GM18526 (cell line): Measurements from ENCODE around the gene WDFY2.

Source experiments
- POLR2A ChIP-seq: IDR thresholded peaks from 3 replicates; pipeline ENCODE4 v1.6.1; 2011; ENCODE audit not compliant: insufficient read length; ENCODE audit errors: extremely low read depth

Gene WDFY2

GRCh38 chr13:51739027-51739764 is 154.9 kb downstream of the WDFY2 start:
- TF ChIP-seq POLR2A: no peak

GRCh38 chr13:51740698-51741097 is 156.4 kb downstream of the WDFY2 start:
- no peak for TF ChIP-seq POLR2A

- no peak for TF ChIP-seq POLR2A
Observed at GRCh38 chr13:51742031-51742430, 157.8 kb downstream of the WDFY2 start.

DNA sequence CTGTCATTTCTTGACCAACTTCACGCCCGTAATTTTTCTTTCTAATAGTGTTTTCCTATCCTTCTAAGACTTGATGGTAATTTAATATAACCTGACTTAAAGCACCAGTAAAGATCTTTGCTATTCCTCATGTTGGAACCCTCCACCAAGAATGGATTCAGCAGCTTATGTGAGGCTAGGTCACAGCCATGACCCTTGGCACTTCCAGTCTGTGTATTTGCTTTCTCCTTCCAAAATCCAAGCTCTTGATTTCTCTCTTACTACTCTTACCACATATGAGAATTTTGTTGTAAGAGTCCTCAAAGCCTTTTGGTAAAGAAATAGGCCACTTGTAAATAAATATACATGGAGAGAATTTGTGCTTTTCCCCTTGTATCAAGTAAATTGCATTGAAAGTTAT is 158.3 kb downstream of the WDFY2 start:
- TF ChIP-seq POLR2A: no peak

GRCh38 chr13:51745243-51745642 is 161.0 kb downstream of the WDFY2 start:
- no peak for TF ChIP-seq POLR2A

- TF ChIP-seq POLR2A: no peak
Observed at GRCh38 chr13:51746802-51747201, 162.5 kb downstream of the WDFY2 start.

DNA sequence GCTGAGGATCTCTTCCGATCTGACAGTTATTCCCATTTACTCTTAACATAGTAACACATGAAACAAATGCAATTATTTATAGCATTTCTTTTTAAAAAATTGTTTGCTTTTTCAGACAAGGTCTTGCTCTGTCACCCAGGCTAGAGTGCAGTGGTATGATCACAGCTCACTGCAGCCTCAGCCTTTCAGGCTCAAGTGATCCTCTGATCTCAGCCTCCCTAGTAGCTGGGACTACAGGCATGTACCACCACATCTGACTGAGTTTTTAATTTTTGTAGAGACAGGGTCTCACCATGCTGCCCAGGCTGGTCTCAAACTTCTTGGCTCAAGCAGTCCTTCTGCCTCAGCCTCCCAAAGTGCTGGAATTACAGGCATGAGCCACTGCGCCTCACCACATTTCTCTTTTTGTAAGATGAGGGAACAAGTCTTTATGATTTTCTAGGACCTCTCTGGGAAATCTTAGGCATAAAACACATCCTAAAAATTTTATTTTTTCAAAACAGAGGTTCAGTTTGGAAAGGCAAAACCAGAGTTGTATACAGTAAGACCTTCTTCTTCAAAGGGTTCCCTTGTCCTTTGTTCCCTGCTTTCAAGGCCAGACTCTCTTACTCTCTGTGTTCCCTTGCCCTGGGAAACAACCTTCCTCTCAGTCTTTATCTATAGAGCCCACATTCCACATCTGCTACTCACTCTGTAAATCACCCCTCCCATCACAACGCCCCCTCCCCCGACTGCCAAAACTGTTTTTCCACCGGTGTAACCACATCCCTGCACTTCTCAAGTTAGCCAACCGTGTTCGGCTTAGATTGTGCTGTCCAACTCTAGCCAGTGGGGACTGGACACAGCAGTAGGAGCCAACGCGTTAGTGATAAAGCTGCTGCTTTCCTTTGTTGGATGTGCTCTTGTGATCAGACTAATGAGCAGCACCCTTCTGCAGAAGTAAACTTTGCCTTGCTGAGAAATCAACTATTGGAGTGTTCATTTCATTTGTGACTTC is 163.5 kb downstream of the WDFY2 start:
- no peak for TF ChIP-seq POLR2A

DNA sequence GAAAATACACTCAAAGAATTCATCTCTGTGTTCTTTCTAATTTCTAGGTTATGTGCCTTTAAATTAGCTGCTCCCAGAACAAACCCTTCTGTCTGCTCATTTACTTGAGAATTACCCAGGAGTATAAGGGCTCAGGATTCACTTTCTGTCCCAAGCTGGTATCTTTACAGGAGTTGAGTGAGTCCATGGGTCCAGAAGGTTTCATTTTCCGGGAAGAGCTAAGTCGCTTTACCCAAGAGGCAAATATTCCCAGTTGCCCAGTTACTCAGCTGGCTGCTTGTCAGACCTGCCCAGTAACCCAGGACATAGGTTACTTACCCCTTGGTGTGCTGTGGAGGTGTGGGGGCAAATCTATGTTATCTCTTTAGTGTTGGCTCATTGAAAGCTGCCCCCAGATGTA is 172.4 kb downstream of the WDFY2 start:
- TF ChIP-seq POLR2A: no peak

GRCh38 chr13:51758691-51759090 is 174.4 kb downstream of the WDFY2 start:
- TF ChIP-seq POLR2A: no peak

DNA sequence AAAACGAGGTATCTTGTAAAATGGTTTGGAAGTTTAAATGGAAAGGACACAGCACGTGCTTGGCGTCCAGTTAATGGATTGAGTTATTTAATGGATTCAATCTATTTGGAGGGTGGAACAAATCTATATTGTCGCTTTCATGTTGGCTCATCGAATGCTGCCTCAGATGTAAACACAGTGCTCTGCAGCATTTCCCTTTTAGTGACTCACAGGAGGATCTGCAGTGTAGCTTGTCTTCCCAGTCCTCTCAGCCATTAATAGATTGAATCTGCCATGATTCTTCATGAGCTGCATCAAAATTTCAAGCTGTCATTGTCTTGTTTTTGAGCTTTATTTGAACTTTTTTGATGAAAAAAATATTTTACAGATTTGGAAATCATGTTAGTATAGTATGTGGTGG is 175.0 kb downstream of the WDFY2 start:
- no peak for TF ChIP-seq POLR2A

GRCh38 chr13:51760592-51760991 is 176.3 kb downstream of the WDFY2 start:
- TF ChIP-seq POLR2A: no peak

- TF ChIP-seq POLR2A: no peak
Observed at GRCh38 chr13:51761643-51762350, 177.5 kb downstream of the WDFY2 start.

GRCh38 chr13:51763486-51763885 is 179.2 kb downstream of the WDFY2 start:
- TF ChIP-seq POLR2A: no peak

DNA sequence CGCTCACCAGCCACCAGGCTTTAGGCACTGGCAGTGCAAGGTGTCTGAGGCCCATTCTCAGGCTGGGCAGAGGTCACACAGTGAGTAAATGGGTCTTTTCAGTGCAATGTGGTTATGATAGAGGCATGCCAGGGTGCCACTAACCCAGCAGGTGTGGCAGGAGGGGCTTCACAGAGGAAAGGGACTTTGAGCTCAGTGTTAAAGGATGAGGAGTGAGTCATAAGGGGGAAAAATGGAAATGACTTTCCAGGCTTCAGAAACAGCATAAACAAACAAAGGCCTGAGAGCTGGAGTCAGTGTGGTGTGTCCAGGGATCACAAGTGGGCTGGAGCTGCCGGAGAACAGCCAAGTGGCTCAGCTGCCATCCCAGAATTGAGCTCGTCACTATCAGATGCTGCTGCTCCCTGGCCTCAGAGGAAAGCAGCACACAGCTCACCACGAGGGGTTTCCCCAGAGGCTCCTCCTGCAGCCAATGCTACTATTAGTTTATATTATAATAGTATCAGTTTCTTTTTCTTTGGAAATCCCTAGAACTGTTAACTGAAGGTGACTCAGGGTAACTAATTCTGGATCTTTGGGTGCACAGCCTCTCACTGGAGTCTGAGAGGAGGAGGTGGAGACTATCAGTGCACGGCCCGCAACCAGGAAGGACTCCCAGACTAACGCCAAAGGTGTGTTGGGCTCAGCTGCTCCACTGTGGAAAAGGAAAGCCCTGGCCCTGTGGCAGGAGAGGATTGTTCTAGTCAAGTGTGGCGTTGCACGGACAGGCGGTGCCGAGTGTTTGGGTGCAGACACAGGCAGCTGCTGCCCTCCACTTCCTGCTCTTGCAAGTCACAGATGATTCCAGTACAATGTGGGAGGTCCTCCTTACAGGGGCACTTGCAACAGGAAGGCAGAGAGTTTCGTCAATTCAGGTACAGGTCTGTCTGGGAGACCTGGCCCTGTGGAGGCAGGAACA is 180.2 kb downstream of the WDFY2 start:
- peak; percentile 42 for TF ChIP-seq POLR2A
